ENCODE measurements around the gene SOX10.

- TF ChIP-seq TCF7 (CRISPR knock-in tag; IDR thresholded peaks at IDR 0.05; ENCODE audit: low read depth) (no peak), NR3C1 (CRISPR knock-in tag; conservative IDR thresholded peaks at IDR 0.05; ENCODE audit: low read depth) (no peak), CTCF (IDR thresholded peaks at IDR 0.05) (no peak), NFYB (CRISPR knock-in tag; conservative IDR thresholded peaks at IDR 0.05; ENCODE audit: low read depth) (no peak), USF1 (CRISPR knock-in tag; IDR thresholded peaks at IDR 0.05) (no peak), CDX4 (CRISPR knock-in tag; IDR thresholded peaks at IDR 0.05; ENCODE audit: borderline replicate concordance) (no peak), FOXP1 (CRISPR knock-in tag; IDR thresholded peaks at IDR 0.05; ENCODE audit: borderline replicate concordance) (no peak), ZNF263 (CRISPR knock-in tag; IDR thresholded peaks at IDR 0.05; ENCODE audit: low read depth) (no peak), E2F4 (CRISPR knock-in tag; IDR thresholded peaks at IDR 0.05; ENCODE audit: borderline replicate concordance, low read depth) (no peak)
Observed at GRCh38 chr22:37931893-37932389, 52.4 kb downstream of the SOX10 start.

Measured in WTC11 (cell line).